IMR-90 (cell line): ENCODE data around the gene SEMA4A. TPM values are rescaled to one million over a fixed set of nuclear protein-coding genes. Genes with fewer than 3 reads are reported as not detected.

Source experiments
- ATAC-seq: fragments of 200-7000 bp; cut with Tn5 transposase; 2 replicates; pipeline ENCODE4 v1.9.1; 2020; ENCODE audit warnings: low read depth, mild to moderate bottlenecking, moderate library complexity
- BruUV-seq: library from RNA; stranded (reverse); fragments of 400-500 nt; replicated peaks from 2 replicates; lab custom pipeline; 2021; lab: Mats Ljungman, UMichigan
- CTCF ChIA-PET: fragments of 300-600 bp; formaldehyde crosslinking; extraction: SDS; loops from one replicate; lab custom pipeline; 2021; ENCODE audit warnings: antibody characterized with exemption; lab: Yijun Ruan, JAX
- POLR2A ChIA-PET: fragments of 300-600 bp; sonication (Branson Sonifier 250); formaldehyde crosslinking; loops from one replicate; lab custom pipeline; 2022; ENCODE audit warnings: antibody characterized with exemption; ENCODE audit not compliant: unreplicated experiment; lab: Charles Lee
- DNase-seq: peaks from one replicate; pipeline ENCODE4 v3.0.0; 2013
- H2AFZ ChIP-seq: replicated peaks from 2 replicates; pipeline ENCODE3; 2013; ENCODE audit warnings: low read length, mild to moderate bottlenecking; ENCODE audit not compliant: poor library complexity
- H2AK5ac ChIP-seq: 2 replicates; pipeline ENCODE4 v1.6.1; 2013; ENCODE audit warnings: low read depth, low read length, inconsistent platforms
- H2AK9ac ChIP-seq: replicated peaks from 2 replicates; pipeline ENCODE3; 2013; ENCODE audit warnings: mild to moderate bottlenecking, low read depth, low read length, moderate library complexity; ENCODE audit not compliant: poor library complexity
- H2BK120ac ChIP-seq: 2 replicates; pipeline ENCODE4 v1.6.1; 2013; ENCODE audit warnings: low read depth, low read length, inconsistent platforms
- H2BK15ac ChIP-seq: 3 replicates; pipeline ENCODE4 v1.6.1; 2013; ENCODE audit warnings: low read depth, low read length, inconsistent platforms
- H2BK20ac ChIP-seq: 2 replicates; pipeline ENCODE4 v1.6.1; 2013; ENCODE audit warnings: low read depth, mild to moderate bottlenecking, inconsistent platforms, low read length, moderate library complexity
- H2BK5ac ChIP-seq: 2 replicates; pipeline ENCODE4 v1.6.1; 2013; ENCODE audit warnings: mild to moderate bottlenecking, low read depth, low read length, inconsistent platforms; ENCODE audit not compliant: poor library complexity, severe bottlenecking
- H3K14ac ChIP-seq: replicated peaks from 2 replicates; pipeline ENCODE4 v1.6.1; 2013; ENCODE audit warnings: low read depth, low read length, inconsistent platforms
- H3K18ac ChIP-seq: 2 replicates; pipeline ENCODE4 v1.6.1; 2013; ENCODE audit warnings: low read depth, low read length, control low read depth
- H3K23ac ChIP-seq: 2 replicates; pipeline ENCODE4 v1.6.1; 2013; ENCODE audit warnings: low read depth, low read length, inconsistent platforms
- H3K27ac ChIP-seq: 2 replicates; pipeline ENCODE4 v1.5.1; 2013; ENCODE audit warnings: mild to moderate bottlenecking, control low read depth, low read length; ENCODE audit not compliant: insufficient read depth
- H3K27me3 ChIP-seq: 2 replicates; pipeline ENCODE4 v1.6.1; 2013; ENCODE audit warnings: low read length; ENCODE audit not compliant: control insufficient read depth, insufficient read depth
- H3K36me3 ChIP-seq: 2 replicates; pipeline ENCODE4 v1.6.1; 2013; ENCODE audit warnings: low read length, mixed read lengths; ENCODE audit not compliant: control insufficient read depth, insufficient read depth
- H3K4ac ChIP-seq: 2 replicates; pipeline ENCODE4 v1.6.1; 2013; ENCODE audit warnings: low read depth, low read length, inconsistent platforms
- H3K4me1 ChIP-seq: 2 replicates; pipeline ENCODE4 v1.6.1; 2013; ENCODE audit warnings: low read length, mixed read lengths; ENCODE audit not compliant: control insufficient read depth, insufficient read depth
- H3K4me2 ChIP-seq: 2 replicates; pipeline ENCODE4 v1.6.1; 2013; ENCODE audit warnings: low read depth, mild to moderate bottlenecking, control low read depth, low read length, moderate library complexity
- H3K4me3 ChIP-seq: 2 replicates; pipeline ENCODE4 v1.5.1; 2013; ENCODE audit warnings: low read depth, mild to moderate bottlenecking, control low read depth, low read length, moderate library complexity; ENCODE audit not compliant: insufficient read depth
- H3K56ac ChIP-seq: 2 replicates; pipeline ENCODE4 v1.6.1; 2013; ENCODE audit warnings: low read length, inconsistent platforms; ENCODE audit not compliant: insufficient read depth; ENCODE audit errors: extremely low read depth
- H3K79me1 ChIP-seq, 2 experiments: 2 replicates each; pipeline ENCODE4 v1.6.1; 2013; ENCODE audit warnings: low read length in 2 of 2, inconsistent platforms in 1 of 2, low read depth in 1 of 2
- H3K9ac ChIP-seq: 2 replicates; pipeline ENCODE4 v1.6.1; 2013; ENCODE audit warnings: low read depth, low read length, control low read depth
- H3K9me1 ChIP-seq: 2 replicates; pipeline ENCODE4 v1.6.1; 2013; ENCODE audit warnings: low read length, inconsistent platforms; ENCODE audit not compliant: insufficient read depth
- H3K9me3 ChIP-seq: 2 replicates; pipeline ENCODE4 v1.6.1; 2013; ENCODE audit warnings: low read length; ENCODE audit not compliant: control insufficient read depth, insufficient read depth
- H4K20me1 ChIP-seq: 2 replicates; pipeline ENCODE4 v1.6.1; 2013; ENCODE audit warnings: low read length, inconsistent platforms; ENCODE audit not compliant: insufficient read depth
- H4K5ac ChIP-seq: 2 replicates; pipeline ENCODE4 v1.6.1; 2013; ENCODE audit warnings: mild to moderate bottlenecking, low read depth, low read length, control low read depth
- H4K8ac ChIP-seq, 2 experiments: 2 replicates each; pipeline ENCODE4 v1.6.1; 2013; ENCODE audit warnings: low read depth in 2 of 2, low read length in 2 of 2, control low read depth in 1 of 2, inconsistent platforms in 1 of 2
- H4K91ac ChIP-seq: 2 replicates; pipeline ENCODE4 v1.6.1; 2013; ENCODE audit warnings: low read depth, low read length, inconsistent platforms; ENCODE audit not compliant: insufficient read depth
- BHLHE40 ChIP-seq: fragments of 150-350 bp; IDR thresholded peaks from 2 replicates; pipeline ENCODE4 v1.6.1; 2016; ENCODE audit warnings: mild to moderate bottlenecking, low read depth, low read length
- CEBPB ChIP-seq: IDR thresholded peaks from 2 replicates; pipeline ENCODE4 v1.6.1; 2012; ENCODE audit warnings: low read depth, low read length, improper control_type of control experiment
- CHD1 ChIP-seq: IDR thresholded peaks from 2 replicates; pipeline ENCODE4 v1.6.1; 2012; ENCODE audit warnings: low read depth, low read length, improper control_type of control experiment
- ELK1 ChIP-seq: fragments of 150-350 bp; IDR thresholded peaks from 2 replicates; pipeline ENCODE4 v1.6.1; 2016; ENCODE audit warnings: low read depth, mild to moderate bottlenecking, low read length, moderate library complexity, borderline replicate concordance
- FOS ChIP-seq: fragments of 150-350 bp; IDR thresholded peaks from 2 replicates; pipeline ENCODE4 v1.6.1; 2016; ENCODE audit warnings: low read depth, low read length
- MAFK ChIP-seq: IDR thresholded peaks from 2 replicates; pipeline ENCODE4 v1.6.1; 2012; ENCODE audit warnings: low read depth, low read length, improper control_type of control experiment
- MAZ ChIP-seq: IDR thresholded peaks from 2 replicates; pipeline ENCODE4 v1.6.1; 2012; ENCODE audit warnings: low read depth, mild to moderate bottlenecking, low read length, improper control_type of control experiment, moderate library complexity, borderline replicate concordance
- MXI1 ChIP-seq: IDR thresholded peaks from 2 replicates; pipeline ENCODE4 v1.6.1; 2012; ENCODE audit warnings: low read depth, mild to moderate bottlenecking, low read length, moderate library complexity, borderline replicate concordance
- NFE2L2 ChIP-seq: fragments of 150-350 bp; IDR thresholded peaks from 2 replicates; pipeline ENCODE4 v1.6.1; 2016; ENCODE audit warnings: low read depth, mild to moderate bottlenecking, low read length
- POLR2A ChIP-seq: IDR thresholded peaks from 2 replicates; pipeline ENCODE4 v1.6.1; 2012; ENCODE audit warnings: mild to moderate bottlenecking, low read depth, low read length
- RAD21 ChIP-seq: IDR thresholded peaks from 2 replicates; pipeline ENCODE4 v1.6.1; 2012; ENCODE audit warnings: low read length, improper control_type of control experiment
- RCOR1 ChIP-seq: IDR thresholded peaks from 2 replicates; pipeline ENCODE4 v1.6.1; 2012; ENCODE audit warnings: mild to moderate bottlenecking, low read length, improper control_type of control experiment; ENCODE audit not compliant: insufficient replicate concordance
- RFX5 ChIP-seq: IDR thresholded peaks from 2 replicates; pipeline ENCODE4 v1.8.0; 2012; ENCODE audit warnings: low read depth, mild to moderate bottlenecking, low read length, moderate library complexity
- SMC3 ChIP-seq: fragments of 150-350 bp; IDR thresholded peaks from 2 replicates; pipeline ENCODE4 v1.6.1; 2016; ENCODE audit warnings: low read depth, mild to moderate bottlenecking, antibody characterized with exemption, low read length, moderate library complexity
- USF2 ChIP-seq: fragments of 150-350 bp; IDR thresholded peaks from 2 replicates; pipeline ENCODE4 v1.6.1; 2017; ENCODE audit warnings: mild to moderate bottlenecking, antibody characterized with exemption, low read length, low read depth
- WGBS, 2 experiments: methylation state at CpG; one replicate each; pipeline versions ENCODE4 v1.1.5 to v1.1.7; 2013; ENCODE audit warnings: missing lambda C conversion rate in 2 of 2; ENCODE audit not compliant: insufficient read length in 1 of 2; ENCODE audit errors: extremely low coverage in 2 of 2; 5-methylcytosine and 5-hydroxymethylcytosine counted together
- dilution Hi-C: fragments of 300-500 bp; cut with HindIII; formaldehyde crosslinking; loops from one replicate; pipeline ENCODE4 v1.14.3; 2018; ENCODE audit warnings: low sequenced_read_pairs; ENCODE audit not compliant: unreplicated experiment
- in situ Hi-C: fragments of 300-500 bp; cut with MboI; formaldehyde crosslinking; loops from 3 replicates; pipeline ENCODE4 v1.14.3; 2019; ENCODE audit warnings: low sequenced_read_pairs, inconsistent platforms, mixed read lengths
- intact Hi-C: fragments of 100-400 bp; cut with micrococcal nuclease; formaldehyde crosslinking; loops from 2 replicates; pipeline ENCODE4 v1.10.0; 2022
- polyA plus RNA-seq, 3 experiments: library from polyadenylated mRNA; depleted of rRNA; stranded (reverse); fragments of >200 nt; gene quantifications; 2 replicates each; pipeline ENCODE4 v1.2.3, GENCODE V29; 2012; ENCODE audit warnings: low replicate concordance in 1 of 3
- total RNA-seq: library from RNA; depleted of rRNA; stranded (reverse); fragments of >200 nt; gene quantifications from 2 replicates; pipeline ENCODE4 v1.2.3, GENCODE V29; 2012
- TF ChIP-seq, protein P1 (sequence below): conservative IDR thresholded peaks from 2 replicates; pipeline ENCODE4 v1.5.1; 2012; ENCODE audit warnings: mild to moderate bottlenecking, low read depth, low read length, improper control_type of control experiment

SEMA4A gene
- total and polyA plus RNA-seq, 2 of the 4 experiments (the other 2 are of a cell fraction) = 0.18 to 0.86 TPM

- Histone ChIP-seq H2AK9ac (no peak overlapping the region), H2AFZ (no peak overlapping the region), H4K5ac (no peak overlapping the region), H2BK120ac (no peak overlapping the region), H4K20me1 (no peaks in the 10 kb centered on the region), H2BK15ac (no peak overlapping the region), H3K18ac (no peak overlapping the region), H3K4ac (no peak overlapping the region), H3K4me3 (no peak overlapping the region), H3K14ac (no peak overlapping the region), H2AK5ac (no peak overlapping the region), H3K4me1 (peaks cover 4% of the 10 kb centered on the region; the same call in 1 of the 2 replicates), H3K27me3 (no peaks in the 10 kb centered on the region), H3K23ac (no peak overlapping the region), H4K8ac (no peak overlapping the region), H4K91ac (no peak overlapping the region), H3K56ac (no peak overlapping the region), H3K9me1 (peaks cover 4% of the 10 kb centered on the region), H3K79me1 (peaks cover 6 to 18% of the 10 kb centered on the region in 2 experiments), H2BK20ac (no peak overlapping the region), H3K9me3 (no peaks in the 10 kb centered on the region), H3K27ac (no peak overlapping the region), H3K4me2 (no peak overlapping the region), H3K9ac (no peak overlapping the region), H3K36me3 (peaks cover 24% of the 10 kb centered on the region), H2BK5ac (no peak overlapping the region)
- TF ChIP-seq NFE2L2 (no peak), POLR2A (no peak), MAZ (no peak), BHLHE40 (no peak), CHD1 (no peak), RAD21 (no peak), MXI1 (no peak), RCOR1 (no peak), USF2 (no peak), SMC3 (no peak), CEBPB (no peak), MAFK (no peak), ELK1 (no peak), RFX5 (no peak), FOS (no peak)
- TF ChIP-seq, protein P1, sequence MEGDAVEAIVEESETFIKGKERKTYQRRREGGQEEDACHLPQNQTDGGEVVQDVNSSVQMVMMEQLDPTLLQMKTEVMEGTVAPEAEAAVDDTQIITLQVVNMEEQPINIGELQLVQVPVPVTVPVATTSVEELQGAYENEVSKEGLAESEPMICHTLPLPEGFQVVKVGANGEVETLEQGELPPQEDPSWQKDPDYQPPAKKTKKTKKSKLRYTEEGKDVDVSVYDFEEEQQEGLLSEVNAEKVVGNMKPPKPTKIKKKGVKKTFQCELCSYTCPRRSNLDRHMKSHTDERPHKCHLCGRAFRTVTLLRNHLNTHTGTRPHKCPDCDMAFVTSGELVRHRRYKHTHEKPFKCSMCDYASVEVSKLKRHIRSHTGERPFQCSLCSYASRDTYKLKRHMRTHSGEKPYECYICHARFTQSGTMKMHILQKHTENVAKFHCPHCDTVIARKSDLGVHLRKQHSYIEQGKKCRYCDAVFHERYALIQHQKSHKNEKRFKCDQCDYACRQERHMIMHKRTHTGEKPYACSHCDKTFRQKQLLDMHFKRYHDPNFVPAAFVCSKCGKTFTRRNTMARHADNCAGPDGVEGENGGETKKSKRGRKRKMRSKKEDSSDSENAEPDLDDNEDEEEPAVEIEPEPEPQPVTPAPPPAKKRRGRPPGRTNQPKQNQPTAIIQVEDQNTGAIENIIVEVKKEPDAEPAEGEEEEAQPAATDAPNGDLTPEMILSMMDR = no peak
- ChIA-PET CTCF (interaction anchor here (1.1 to 1.9 kb wide), 3 partner anchors 13 to 135 kb away, joined by 4 to 11 read pairs (median 6); partner anchors contain the start of gene PMF1), POLR2A (no interaction called here)
- BruUV-seq = no TSS peak
- ATAC-seq = no peak
- intact Hi-C loops (no loop called here), in situ Hi-C loops (loop anchor here (5.0 kb wide), 1 partner anchor 79 kb away; no protein-coding TSS in a partner anchor), dilution Hi-C loops (no loop called here)
- no CpG with 5 or more reads among the region's 2 CpGs for WGBS, 2 experiments
- DNase-seq = no peak
These were observed 72.7 kb downstream of the SEMA4A start for GRCh38 chr1:156226116-156226538.
